ENCODE data around the gene ENSA. TPM values are rescaled to one million over a fixed set of nuclear protein-coding genes. Genes with fewer than 3 reads are reported as not detected.
"Not testable (repeated sequence)": the region's sequence is repeated elsewhere in the genome, so short reads cannot be mapped to it uniquely, and the experiment has no call there.

The ENSA gene
- 100 to 1,000 TPM; 224 to 247 (median 227) TPM for polyA plus RNA-seq (ENCODE audit: insufficient read length in 3 of 3)
- long read RNA-seq, donor 1, transcript ENSA-208 (4 exons, 2,085 nt), result major isoform, 76 of 112 reads
- long read RNA-seq, donor 1, transcript ENSA-205 (4 exons, 792 nt), result minor isoform, 7 of 112 reads
- long read RNA-seq, donor 1, transcript ENSA-201 (3 exons, 2,818 nt), result minor isoform, 16 of 112 reads
- long read RNA-seq, donor 1, partial matches to known transcripts, result 6 of 112 reads
- long read RNA-seq, donor 1, other reads (novel, unspliced or antisense), result 0 of 112 reads
- long read RNA-seq, donor 2, transcript ENSA-205 (4 exons, 792 nt), result minor isoform, 7 of 141 reads
- long read RNA-seq, donor 2, transcript ENSA-208 (4 exons, 2,085 nt), result major isoform, 106 of 141 reads
- long read RNA-seq, donor 2, transcript ENSA-201 (3 exons, 2,818 nt), result minor isoform, 22 of 141 reads
- long read RNA-seq, donor 2, transcript ENSA-207 (2 exons, 703 nt), result minor isoform, 6 of 141 reads
- long read RNA-seq, donor 2, partial matches to known transcripts, result 0 of 141 reads
- long read RNA-seq, donor 2, other reads (novel, unspliced or antisense), result 0 of 141 reads
- long read RNA-seq, donor 3, transcript ENSA-208 (4 exons, 2,085 nt), result major isoform, 72 of 109 reads
- long read RNA-seq, donor 3, transcript ENSA-207 (2 exons, 703 nt), result minor isoform, 7 of 109 reads
- long read RNA-seq, donor 3, transcript ENSA-201 (3 exons, 2,818 nt), result minor isoform, 24 of 109 reads
- long read RNA-seq, donor 3, partial matches to known transcripts, result 0 of 109 reads
- long read RNA-seq, donor 3, other reads (novel, unspliced or antisense), result 0 of 109 reads
- long read RNA-seq, donor 4, transcript ENSA-201 (3 exons, 2,818 nt), result minor isoform, 34 of 168 reads
- long read RNA-seq, donor 4, transcript ENSA-208 (4 exons, 2,085 nt), result major isoform, 115 of 168 reads
- long read RNA-seq, donor 4, partial matches to known transcripts, result 8 of 168 reads
- long read RNA-seq, donor 4, other reads (novel, unspliced or antisense), result 0 of 168 reads
- long read RNA-seq, donor 5, transcript ENSA-208 (4 exons, 2,085 nt), result major isoform, 56 of 84 reads
- long read RNA-seq, donor 5, transcript ENSA-201 (3 exons, 2,818 nt), result minor isoform, 19 of 84 reads
- long read RNA-seq, donor 5, partial matches to known transcripts, result 5 of 84 reads
- long read RNA-seq, donor 5, other reads (novel, unspliced or antisense), result 0 of 84 reads
- long read RNA-seq, donor 6, transcript ENSA-201 (3 exons, 2,818 nt), result minor isoform, 14 of 89 reads
- long read RNA-seq, donor 6, transcript ENSA-208 (4 exons, 2,085 nt), result major isoform, 66 of 89 reads
- long read RNA-seq, donor 6, transcript ENSA-205 (4 exons, 792 nt), result minor isoform, 6 of 89 reads
- long read RNA-seq, donor 6, partial matches to known transcripts, result 0 of 89 reads
- long read RNA-seq, donor 6, other reads (novel, unspliced or antisense), result 0 of 89 reads
- long read RNA-seq, donor 7, transcript ENSA-201 (3 exons, 2,818 nt), result minor isoform, 33 of 141 reads
- long read RNA-seq, donor 7, transcript ENSA-208 (4 exons, 2,085 nt), result major isoform, 83 of 141 reads
- long read RNA-seq, donor 7, transcript ENSA-207 (2 exons, 703 nt), result minor isoform, 10 of 141 reads
- long read RNA-seq, donor 7, partial matches to known transcripts, result 6 of 141 reads
- long read RNA-seq, donor 7, other reads (novel, unspliced or antisense), result 0 of 141 reads
- long read RNA-seq, donor 8, transcript ENSA-201 (3 exons, 2,818 nt), result minor isoform, 13 of 48 reads
- long read RNA-seq, donor 8, transcript ENSA-208 (4 exons, 2,085 nt), result major isoform, 29 of 48 reads
- long read RNA-seq, donor 8, partial matches to known transcripts, result 0 of 48 reads
- long read RNA-seq, donor 8, other reads (novel, unspliced or antisense), result 0 of 48 reads
- long read RNA-seq, donor 9, transcript ENSA-205 (4 exons, 792 nt), result minor isoform, 11 of 163 reads
- long read RNA-seq, donor 9, transcript ENSA-208 (4 exons, 2,085 nt), result major isoform, 107 of 163 reads
- long read RNA-seq, donor 9, transcript ENSA-201 (3 exons, 2,818 nt), result minor isoform, 35 of 163 reads
- long read RNA-seq, donor 9, partial matches to known transcripts, result 5 of 163 reads
- long read RNA-seq, donor 9, other reads (novel, unspliced or antisense), result 0 of 163 reads
- long read RNA-seq, donor 10, transcript ENSA-205 (4 exons, 792 nt), result minor isoform, 5 of 134 reads
- long read RNA-seq, donor 10, transcript ENSA-208 (4 exons, 2,085 nt), result major isoform, 82 of 134 reads
- long read RNA-seq, donor 10, transcript ENSA-201 (3 exons, 2,818 nt), result minor isoform, 26 of 134 reads
- long read RNA-seq, donor 10, transcript ENSA-207 (2 exons, 703 nt), result minor isoform, 5 of 134 reads
- long read RNA-seq, donor 10, partial matches to known transcripts, result 13 of 134 reads
- long read RNA-seq, donor 10, other reads (novel, unspliced or antisense), result 0 of 134 reads
- long read RNA-seq, donor 11, transcript ENSA-201 (3 exons, 2,818 nt), result minor isoform, 19 of 77 reads
- long read RNA-seq, donor 11, transcript ENSA-208 (4 exons, 2,085 nt), result major isoform, 48 of 77 reads
- long read RNA-seq, donor 11, partial matches to known transcripts, result 5 of 77 reads
- long read RNA-seq, donor 11, other reads (novel, unspliced or antisense), result 0 of 77 reads
- long read RNA-seq, donor 12, transcript ENSA-207 (2 exons, 703 nt), result minor isoform, 10 of 157 reads
- long read RNA-seq, donor 12, transcript ENSA-208 (4 exons, 2,085 nt), result major isoform, 95 of 157 reads
- long read RNA-seq, donor 12, transcript ENSA-201 (3 exons, 2,818 nt), result minor isoform, 44 of 157 reads
- long read RNA-seq, donor 12, partial matches to known transcripts, result 0 of 157 reads
- long read RNA-seq, donor 12, other reads (novel, unspliced or antisense), result 0 of 157 reads
- long read RNA-seq, donor 13, transcript ENSA-207 (2 exons, 703 nt), result minor isoform, 5 of 76 reads
- long read RNA-seq, donor 13, transcript ENSA-201 (3 exons, 2,818 nt), result minor isoform, 23 of 76 reads
- long read RNA-seq, donor 13, transcript ENSA-208 (4 exons, 2,085 nt), result major isoform, 41 of 76 reads
- long read RNA-seq, donor 13, partial matches to known transcripts, result 0 of 76 reads
- long read RNA-seq, donor 13, other reads (novel, unspliced or antisense), result 0 of 76 reads
- long read RNA-seq, donor 14, result 0 reads
- long read RNA-seq, donor 15, transcript ENSA-201 (3 exons, 2,818 nt), result minor isoform, 25 of 152 reads
- long read RNA-seq, donor 15, transcript ENSA-207 (2 exons, 703 nt), result minor isoform, 6 of 152 reads
- long read RNA-seq, donor 15, transcript ENSA-208 (4 exons, 2,085 nt), result major isoform, 100 of 152 reads
- long read RNA-seq, donor 15, transcript ENSA-214 (3 exons, 1,369 nt), result minor isoform, 5 of 152 reads
- long read RNA-seq, donor 15, partial matches to known transcripts, result 11 of 152 reads
- long read RNA-seq, donor 15, other reads (novel, unspliced or antisense), result 0 of 152 reads
- long read RNA-seq, donor 16, transcript ENSA-205 (4 exons, 792 nt), result minor isoform, 6 of 150 reads
- long read RNA-seq, donor 16, transcript ENSA-208 (4 exons, 2,085 nt), result major isoform, 107 of 150 reads
- long read RNA-seq, donor 16, transcript ENSA-201 (3 exons, 2,818 nt), result minor isoform, 31 of 150 reads
- long read RNA-seq, donor 16, partial matches to known transcripts, result 0 of 150 reads
- long read RNA-seq, donor 16, other reads (novel, unspliced or antisense), result 0 of 150 reads

DNA sequence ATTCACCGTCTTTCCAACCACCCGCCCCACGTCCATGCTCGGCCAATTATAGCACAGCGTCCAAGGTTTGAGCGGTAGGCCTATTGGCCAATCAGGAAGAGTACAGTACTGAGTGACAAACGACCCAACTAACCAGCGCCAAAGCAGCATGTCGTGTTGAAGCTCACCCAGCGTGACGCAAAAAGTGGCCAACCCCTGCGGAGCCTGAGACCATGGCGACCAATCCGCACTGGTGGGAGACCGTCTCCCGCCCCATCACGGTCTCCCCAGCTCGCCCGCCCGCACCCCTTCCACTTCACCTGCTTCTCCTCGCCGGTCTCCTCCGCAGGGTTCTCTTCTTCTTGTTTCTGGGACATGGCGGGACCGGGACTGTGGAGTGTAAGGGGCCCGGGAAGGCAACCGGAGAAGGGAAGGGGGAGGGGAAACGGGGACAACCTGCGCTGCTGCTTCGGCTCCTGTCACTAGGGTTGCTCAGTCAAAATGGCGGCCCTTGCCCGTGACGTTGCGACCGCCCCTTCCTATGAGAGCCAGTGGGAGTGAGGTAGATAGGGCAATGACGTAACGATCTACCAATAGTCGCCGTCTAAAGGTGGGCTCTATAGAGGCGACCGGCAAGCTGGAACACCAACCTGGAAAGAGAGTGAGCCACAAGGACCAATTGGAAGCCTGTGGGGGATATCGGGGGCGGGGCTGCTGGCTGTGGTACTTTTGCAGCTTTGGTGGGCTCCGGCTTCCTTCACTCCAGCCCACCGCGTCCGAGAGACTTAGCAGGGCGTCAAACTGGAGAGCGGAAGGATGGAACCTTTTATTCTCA, at the start of gene ENSA:
ENSA (minus strand) TSS at position 498 of the 814 bp plus-strand sequence; CDS start at position 356, 142 bp downstream.
- peak; percentile 100 for DNase-seq

- DNase-seq, result no peak
Observed at GRCh38 chr1:150678988-150679387, 49.6 kb upstream of the ENSA start.

DNA sequence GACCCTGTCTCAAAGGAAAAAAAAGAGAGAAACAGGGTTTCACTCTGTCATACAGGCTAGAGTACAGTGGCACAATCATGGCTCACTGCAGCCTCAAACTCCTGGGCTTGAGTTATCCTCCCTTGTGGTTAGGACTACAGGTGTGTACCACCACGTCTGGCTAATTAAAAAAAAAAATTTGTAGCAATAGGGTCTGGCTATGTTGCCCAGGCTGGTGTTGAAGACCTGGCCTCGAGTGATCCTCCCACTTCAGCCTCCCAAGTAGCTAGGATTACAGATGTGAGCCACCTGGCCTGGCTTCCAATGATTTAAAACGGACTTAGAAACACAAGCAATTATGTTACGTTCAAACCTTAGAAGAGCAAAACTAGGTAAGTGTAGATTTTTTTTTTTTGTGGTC, 45.5 kb upstream of the ENSA start:
- no peak for DNase-seq

DNA sequence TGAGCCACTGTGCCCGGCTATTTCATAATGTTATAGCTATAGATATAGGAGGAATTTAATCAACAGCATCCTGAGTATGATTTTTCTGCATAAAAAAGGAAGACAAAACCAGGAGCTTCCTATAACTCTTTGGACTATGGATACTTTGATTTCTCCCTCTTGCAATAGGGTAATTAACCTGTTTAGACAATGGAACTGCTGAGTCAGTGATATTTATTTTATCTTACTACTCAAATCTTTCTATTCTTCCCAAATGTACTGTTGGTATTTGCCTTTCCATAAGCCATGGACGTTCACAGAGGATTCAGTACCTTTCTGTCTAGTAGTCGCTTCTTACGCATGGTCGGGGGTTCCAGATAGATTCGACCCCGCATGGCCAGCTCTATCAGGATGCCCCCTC, 33.9 kb upstream of the ENSA start:
- DNase-seq, result no peak

DNA sequence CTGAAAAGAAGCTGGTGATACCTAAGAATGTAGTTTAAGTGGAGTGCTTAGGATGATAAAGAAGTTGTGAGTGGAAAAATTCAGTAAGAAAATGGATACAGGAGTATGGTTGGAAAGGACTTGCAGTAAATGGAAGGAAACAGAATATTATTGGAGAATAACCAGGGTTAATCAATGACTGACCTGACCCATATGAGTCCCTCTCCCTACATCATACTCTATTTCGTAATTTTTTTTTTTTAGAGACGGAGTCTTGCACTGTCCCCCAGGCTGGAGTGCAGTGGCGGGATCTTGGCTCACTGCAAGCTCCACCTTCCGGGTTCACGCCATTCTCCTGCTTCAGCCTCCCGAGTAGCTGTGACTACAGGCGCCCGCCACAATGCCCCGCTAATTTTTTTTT, 33.4 kb upstream of the ENSA start:
- DNase-seq, result no peak

- no peak for DNase-seq
Observed at GRCh38 chr1:150661156-150661555, 31.7 kb upstream of the ENSA start.

DNA sequence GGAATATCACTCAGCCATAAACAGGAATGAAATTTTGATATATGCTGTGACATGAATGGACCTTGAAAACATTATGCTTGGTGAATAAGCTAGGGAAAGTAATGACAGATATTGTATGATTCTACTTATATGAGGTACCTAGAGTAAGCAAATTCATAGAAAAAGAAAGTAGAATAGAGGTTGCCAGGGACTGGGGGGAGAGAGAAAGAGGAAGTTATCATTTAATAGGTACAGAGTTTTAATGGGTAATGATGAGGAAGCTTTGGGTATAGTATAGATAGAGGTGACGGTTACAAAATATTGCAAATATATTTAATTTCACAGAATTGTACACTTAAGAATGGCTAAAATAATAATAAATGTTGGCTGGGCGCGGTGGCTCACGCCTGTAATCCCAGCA, 31.2 kb upstream of the ENSA start:
- DNase-seq, result no peak

- DNase-seq, result not testable (repeated sequence)
Observed at GRCh38 chr1:150657064-150657463, 27.7 kb upstream of the ENSA start.

GRCh38 chr1:150654635-150655034, 25.2 kb upstream of the ENSA start:
- not testable (repeated sequence) for DNase-seq

DNA sequence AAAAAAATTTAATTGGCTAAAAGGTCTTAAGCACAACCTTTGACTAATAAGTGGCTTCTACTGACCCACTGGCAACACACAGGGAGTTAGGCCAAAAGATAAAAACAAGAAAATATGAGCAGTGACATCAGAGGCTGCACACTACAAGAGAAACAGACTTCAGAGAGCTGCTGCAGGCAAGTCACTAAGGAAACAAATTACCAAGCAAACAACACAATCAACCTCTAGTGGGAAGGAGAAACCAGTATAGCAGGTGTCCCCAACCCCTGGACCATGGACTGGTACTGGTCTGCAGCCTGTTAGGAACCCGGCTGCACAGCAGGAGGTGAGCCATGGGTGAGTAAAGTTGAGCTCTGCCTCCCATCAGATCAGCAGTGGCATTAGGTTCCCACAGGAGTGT, 20.8 kb upstream of the ENSA start:
- DNase-seq, result no peak

DNA sequence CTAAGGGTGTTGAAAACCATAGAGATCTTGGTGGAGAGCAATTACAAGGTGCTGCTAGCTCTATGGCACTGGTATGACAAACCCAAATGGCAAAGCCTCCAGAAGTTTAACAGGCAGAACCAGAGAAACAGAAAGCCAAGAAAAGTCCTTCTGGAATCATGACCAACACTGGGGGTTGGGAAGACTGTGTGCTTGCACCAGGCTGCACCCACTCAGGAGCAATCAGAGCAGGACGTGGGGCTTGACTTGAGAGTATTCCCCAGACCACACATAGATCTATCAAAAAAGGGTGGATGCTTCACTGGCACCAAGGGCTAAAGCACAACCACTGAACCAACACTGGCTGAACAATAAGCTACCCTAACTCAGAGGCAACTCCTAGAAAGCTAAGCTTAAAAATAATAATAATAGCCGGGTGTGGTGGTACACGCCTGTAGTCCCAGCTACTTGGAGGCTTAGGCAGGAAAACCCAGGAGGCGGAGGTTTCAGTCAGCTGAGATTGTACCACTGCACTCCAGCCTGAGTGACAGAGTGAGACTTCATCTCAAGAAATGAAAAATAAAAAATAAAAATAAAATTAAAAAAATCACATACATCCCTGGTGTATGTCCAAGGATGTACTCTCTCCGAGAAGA, 20.1 kb upstream of the ENSA start:
- DNase-seq, result no peak

- no peak for DNase-seq
Observed at GRCh38 chr1:150642296-150642695, 12.9 kb upstream of the ENSA start.

- not testable (repeated sequence) for DNase-seq
Observed at GRCh38 chr1:150641126-150641815, 11.9 kb upstream of the ENSA start.

- DNase-seq, result not testable (repeated sequence)
Observed at GRCh38 chr1:150638430-150638829, 9.0 kb upstream of the ENSA start.
